ENCODE results near the gene CAMTA1.

Gene CAMTA1

DNA sequence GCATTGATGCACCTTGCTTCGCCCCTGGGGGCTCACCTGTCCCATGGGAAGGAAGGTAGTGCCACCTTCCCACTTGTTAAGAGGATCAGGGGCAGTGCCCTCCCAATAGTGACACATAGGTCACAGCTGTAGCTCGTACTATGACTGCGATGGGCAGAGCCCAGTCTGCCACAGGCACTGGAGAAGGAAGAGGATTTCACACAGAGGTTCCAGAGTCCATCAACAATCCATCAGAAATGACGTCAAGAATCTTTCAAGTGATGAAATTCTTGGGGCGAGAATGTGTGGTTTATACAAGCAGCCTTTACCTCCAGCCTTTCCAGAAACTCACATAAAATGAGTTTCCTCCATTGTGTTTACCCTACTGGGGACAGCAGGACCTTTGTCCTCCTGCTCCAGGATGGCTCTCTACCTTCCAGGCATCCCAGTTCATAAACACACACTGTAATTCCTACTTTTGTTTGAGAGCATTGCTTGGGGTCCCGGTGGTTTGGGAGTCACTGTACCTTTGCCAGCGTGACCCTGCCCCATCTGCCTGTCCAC, 725.2 kb downstream of the CAMTA1 start:
- TF ChIP-seq, protein P1, sequence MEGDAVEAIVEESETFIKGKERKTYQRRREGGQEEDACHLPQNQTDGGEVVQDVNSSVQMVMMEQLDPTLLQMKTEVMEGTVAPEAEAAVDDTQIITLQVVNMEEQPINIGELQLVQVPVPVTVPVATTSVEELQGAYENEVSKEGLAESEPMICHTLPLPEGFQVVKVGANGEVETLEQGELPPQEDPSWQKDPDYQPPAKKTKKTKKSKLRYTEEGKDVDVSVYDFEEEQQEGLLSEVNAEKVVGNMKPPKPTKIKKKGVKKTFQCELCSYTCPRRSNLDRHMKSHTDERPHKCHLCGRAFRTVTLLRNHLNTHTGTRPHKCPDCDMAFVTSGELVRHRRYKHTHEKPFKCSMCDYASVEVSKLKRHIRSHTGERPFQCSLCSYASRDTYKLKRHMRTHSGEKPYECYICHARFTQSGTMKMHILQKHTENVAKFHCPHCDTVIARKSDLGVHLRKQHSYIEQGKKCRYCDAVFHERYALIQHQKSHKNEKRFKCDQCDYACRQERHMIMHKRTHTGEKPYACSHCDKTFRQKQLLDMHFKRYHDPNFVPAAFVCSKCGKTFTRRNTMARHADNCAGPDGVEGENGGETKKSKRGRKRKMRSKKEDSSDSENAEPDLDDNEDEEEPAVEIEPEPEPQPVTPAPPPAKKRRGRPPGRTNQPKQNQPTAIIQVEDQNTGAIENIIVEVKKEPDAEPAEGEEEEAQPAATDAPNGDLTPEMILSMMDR (IDR thresholded peaks at IDR 0.05; ENCODE audit: control insufficient read depth, extremely low read depth, insufficient read depth) = no peak
- H3K4me3 ChIP-seq (ENCODE audit: low read depth, low read length) = no peak overlapping the region
- no peak for DNase-seq (ENCODE audit: low read depth)

DNA sequence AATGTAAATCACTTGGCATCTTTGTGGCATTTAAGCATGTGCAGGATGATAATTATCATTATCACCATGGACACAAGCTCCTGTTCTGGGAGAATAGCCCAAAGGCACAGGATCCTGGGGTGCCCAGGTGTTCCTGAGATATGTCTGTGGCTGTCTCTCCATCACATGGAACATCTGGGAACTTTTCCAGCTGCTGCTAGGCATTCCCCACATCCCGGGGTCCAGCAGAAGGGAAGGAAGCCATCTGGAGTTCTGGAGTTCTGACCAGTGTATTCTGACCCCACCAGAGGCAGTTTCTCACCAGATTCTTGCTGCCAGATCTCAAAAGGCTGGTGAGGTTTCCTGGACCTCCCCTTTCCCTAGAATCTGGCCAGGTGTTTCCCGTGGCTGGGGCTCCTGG, 726.1 kb downstream of the CAMTA1 start:
- no peak overlapping the region for H3K4me3 ChIP-seq (ENCODE audit: low read depth, low read length)
- TF ChIP-seq, protein P1 (IDR thresholded peaks at IDR 0.05; ENCODE audit: control insufficient read depth, extremely low read depth, insufficient read depth) = no peak
- no peak for DNase-seq (ENCODE audit: low read depth)

DNA sequence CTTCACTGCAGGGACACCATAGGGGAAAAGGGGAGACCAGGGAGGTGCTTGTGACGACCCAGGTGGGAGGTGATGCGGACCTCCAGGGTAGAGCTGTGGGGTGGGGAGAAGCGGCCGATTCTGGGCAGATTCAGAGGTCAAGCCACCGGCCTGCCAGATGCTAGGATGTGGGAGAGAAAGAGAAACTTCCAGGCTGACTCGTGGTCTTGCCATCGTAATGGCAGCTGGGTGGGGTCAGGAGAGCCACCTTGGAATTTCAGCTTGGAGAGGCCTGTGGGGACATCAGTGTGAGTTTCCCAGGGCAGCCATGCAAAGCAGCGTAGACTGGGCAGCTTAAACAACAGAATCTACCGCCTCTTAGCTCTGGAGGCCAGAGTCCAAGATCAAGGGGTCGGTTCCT, 727.8 kb downstream of the CAMTA1 start:
- no peak for DNase-seq (ENCODE audit: low read depth)
- H3K4me3 ChIP-seq (ENCODE audit: low read depth, low read length) = no peak overlapping the region
- TF ChIP-seq, protein P1 (IDR thresholded peaks at IDR 0.05; ENCODE audit: control insufficient read depth, extremely low read depth, insufficient read depth) = no peak

DNA sequence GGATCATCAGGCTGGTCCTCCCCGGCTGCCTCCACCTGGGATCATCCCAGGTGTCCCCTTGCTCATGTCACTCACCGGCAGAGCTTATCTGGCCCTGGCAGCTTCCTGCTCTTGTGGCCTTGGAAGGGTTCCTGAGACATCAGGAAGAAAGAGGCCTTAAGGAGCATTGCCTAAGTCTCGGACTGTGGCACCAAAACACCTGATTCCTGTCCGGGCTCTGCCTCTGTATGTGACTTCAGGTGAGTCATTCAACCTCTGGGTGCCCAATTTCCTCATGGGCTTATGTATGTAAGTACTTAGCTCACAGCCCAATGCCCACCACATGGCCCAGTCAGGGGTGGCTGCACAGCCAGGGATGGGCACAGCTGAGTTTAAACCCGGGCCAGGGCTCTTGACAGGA, 729.9 kb downstream of the CAMTA1 start:
- no peak overlapping the region for H3K4me3 ChIP-seq (ENCODE audit: low read depth, low read length)
- TF ChIP-seq, protein P1 (IDR thresholded peaks at IDR 0.05; ENCODE audit: control insufficient read depth, extremely low read depth, insufficient read depth) = no peak
- no peak for DNase-seq (ENCODE audit: low read depth)

DNA sequence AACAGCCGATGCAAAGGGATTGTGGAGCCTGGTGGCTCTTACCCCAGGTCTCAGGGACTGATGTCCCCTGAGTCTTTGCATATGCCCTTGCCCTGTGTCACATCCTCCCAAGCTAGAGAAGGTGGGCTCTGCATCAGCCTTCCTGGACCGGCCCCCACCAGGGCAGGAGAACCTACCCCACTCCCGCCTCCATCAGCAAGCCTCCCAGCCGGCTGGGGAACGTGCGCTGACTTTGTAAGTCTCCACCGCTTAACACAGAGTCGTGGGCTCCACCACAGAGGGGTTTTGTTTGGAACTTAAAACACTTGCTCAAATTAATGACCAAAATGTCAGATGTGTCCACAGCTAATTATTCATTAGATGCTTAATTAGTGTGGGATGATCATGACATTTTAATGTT, 730.6 kb downstream of the CAMTA1 start:
- no peak overlapping the region for H3K4me3 ChIP-seq (ENCODE audit: low read depth, low read length)
- TF ChIP-seq, protein P1 (IDR thresholded peaks at IDR 0.05; ENCODE audit: control insufficient read depth, extremely low read depth, insufficient read depth) = no peak
- no peak for DNase-seq (ENCODE audit: low read depth)

DNA sequence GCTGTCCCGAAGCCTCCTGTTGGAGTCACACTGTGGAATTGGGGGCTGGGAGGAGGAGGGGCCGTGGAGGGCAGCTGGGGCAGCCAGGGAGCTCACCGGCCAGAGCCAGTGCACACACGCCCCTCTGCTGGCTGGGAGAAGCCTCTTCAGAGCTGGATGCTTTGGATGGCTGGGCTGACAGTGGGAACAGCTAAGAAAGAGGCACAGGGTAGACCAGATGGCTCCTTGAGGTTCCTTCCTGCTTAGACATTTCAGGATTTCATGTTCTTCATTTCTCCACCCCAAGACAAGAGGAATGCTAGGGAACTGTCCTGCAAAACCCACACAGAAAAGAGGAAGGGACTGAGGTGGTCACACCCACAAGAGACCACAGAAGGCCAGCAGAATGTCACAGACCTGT, 731.1 kb downstream of the CAMTA1 start:
- DNase-seq (ENCODE audit: low read depth) = no peak
- TF ChIP-seq, protein P1 (IDR thresholded peaks at IDR 0.05; ENCODE audit: control insufficient read depth, extremely low read depth, insufficient read depth) = no peak
- H3K4me3 ChIP-seq (ENCODE audit: low read depth, low read length) = no peak overlapping the region

DNA sequence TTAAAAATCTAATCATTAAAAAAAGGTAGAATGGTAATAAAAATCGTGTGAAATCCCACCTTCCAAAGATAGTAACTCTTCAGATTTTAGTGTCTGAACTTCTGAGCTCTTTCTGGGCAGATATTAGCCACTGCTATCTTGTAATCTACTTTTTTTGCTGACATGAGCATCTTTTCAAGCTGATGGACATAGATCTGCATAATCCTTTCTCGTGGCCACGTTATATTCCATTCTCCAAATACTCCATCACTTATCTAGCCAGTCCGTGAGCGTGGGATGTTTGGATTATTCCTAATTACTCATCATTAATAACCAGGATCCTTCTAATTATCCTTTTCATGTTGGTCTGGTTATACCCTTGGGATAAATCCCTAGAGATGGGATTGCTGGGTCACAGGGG, 731.7 kb downstream of the CAMTA1 start:
- no peak for DNase-seq (ENCODE audit: low read depth)
- no peak overlapping the region for H3K4me3 ChIP-seq (ENCODE audit: low read depth, low read length)
- TF ChIP-seq, protein P1 (IDR thresholded peaks at IDR 0.05; ENCODE audit: control insufficient read depth, extremely low read depth, insufficient read depth) = no peak
